ENCODE results near the gene EPHB1. TPM values are rescaled to one million over a fixed set of nuclear protein-coding genes. Genes with fewer than 3 reads are reported as not detected.

The EPHB1 gene
- total RNA-seq, 1 experiment from 2014 or later = 0.11 TPM

- BruUV-seq (replicated peaks) = no TSS peak
- Histone ChIP-seq H3K27me3 (replicated peaks; ENCODE audit: insufficient read depth, low read depth, low read length, poor library complexity) (no peaks in the 10 kb centered on the region), H3K9me3 (ENCODE audit: low read depth, low read length, poor library complexity, severe bottlenecking) (no peaks in the 10 kb centered on the region), H3K27ac (ENCODE audit: low read depth, low read length, poor library complexity, severe bottlenecking) (no peak overlapping the region), H3K36me3 (ENCODE audit: insufficient read depth, low read length, poor library complexity, severe bottlenecking) (no peaks in the 10 kb centered on the region), H3K4me3 (ENCODE audit: low read depth, low read length, poor library complexity, severe bottlenecking) (no peak overlapping the region), H3K4me1 (ENCODE audit: insufficient read depth, low read length, poor library complexity, severe bottlenecking) (no peaks in the 10 kb centered on the region)
- CTCF ChIA-PET = no interaction called here
- no peak for TF ChIP-seq EZH2 (IDR thresholded peaks at IDR 0.05; ENCODE audit: borderline replicate concordance, low read depth, low read length, poor library complexity, severe bottlenecking)
- TF ChIP-seq CTCF (conservative IDR thresholded peaks at IDR 0.05; ENCODE audit: low read depth, low read length) = no peak
- no peak for DNase-seq (ENCODE audit: low spot score)
- intact Hi-C loops (cut with micrococcal nuclease; ENCODE audit: unreplicated experiment) = no loop called here
- POLR2A ChIA-PET (ENCODE audit: low non-redundant PET) = no interaction called here
These were observed 280.1 kb downstream of the EPHB1 start for GRCh38 chr3:135075157-135075556.

- no TSS peak for BruUV-seq (replicated peaks)
- H3K4me1 ChIP-seq (ENCODE audit: insufficient read depth, low read length, poor library complexity, severe bottlenecking) = no peaks in the 10 kb centered on the region
These were observed 281.3 kb downstream of the EPHB1 start for GRCh38 chr3:135076341-135076740.

GRCh38 chr3:135077186-135077585 is 282.1 kb downstream of the EPHB1 start:
- H3K27me3 ChIP-seq (replicated peaks; ENCODE audit: insufficient read depth, low read depth, low read length, poor library complexity) = no peaks in the 10 kb centered on the region
- H3K27ac ChIP-seq (ENCODE audit: low read depth, low read length, poor library complexity, severe bottlenecking) = no peak overlapping the region
- DNase-seq (ENCODE audit: low spot score) = no peak
- H3K4me1 ChIP-seq (ENCODE audit: insufficient read depth, low read length, poor library complexity, severe bottlenecking) = no peaks in the 10 kb centered on the region
- no TSS peak for BruUV-seq (replicated peaks)
- intact Hi-C loops (cut with micrococcal nuclease; ENCODE audit: unreplicated experiment) = no loop called here
- H3K9me3 ChIP-seq (ENCODE audit: low read depth, low read length, poor library complexity, severe bottlenecking) = no peaks in the 10 kb centered on the region
- ChIA-PET POLR2A (ENCODE audit: low non-redundant PET) (no interaction called here), CTCF (no interaction called here)
- no peaks in the 10 kb centered on the region for H3K36me3 ChIP-seq (ENCODE audit: insufficient read depth, low read length, poor library complexity, severe bottlenecking)
- TF ChIP-seq EZH2 (IDR thresholded peaks at IDR 0.05; ENCODE audit: borderline replicate concordance, low read depth, low read length, poor library complexity, severe bottlenecking) (no peak), CTCF (conservative IDR thresholded peaks at IDR 0.05; ENCODE audit: low read depth, low read length) (no peak)
- no peak overlapping the region for H3K4me3 ChIP-seq (ENCODE audit: low read depth, low read length, poor library complexity, severe bottlenecking)

More at GRCh38 chr3:135076341-135076740, 281.3 kb downstream of the EPHB1 start:
- intact Hi-C loops (cut with micrococcal nuclease; ENCODE audit: unreplicated experiment) = no loop called here
- ChIA-PET CTCF (no interaction called here), POLR2A (ENCODE audit: low non-redundant PET) (no interaction called here)
- Histone ChIP-seq H3K4me3 (ENCODE audit: low read depth, low read length, poor library complexity, severe bottlenecking) (no peak overlapping the region), H3K9me3 (ENCODE audit: low read depth, low read length, poor library complexity, severe bottlenecking) (no peaks in the 10 kb centered on the region), H3K27me3 (replicated peaks; ENCODE audit: insufficient read depth, low read depth, low read length, poor library complexity) (no peaks in the 10 kb centered on the region), H3K36me3 (ENCODE audit: insufficient read depth, low read length, poor library complexity, severe bottlenecking) (no peaks in the 10 kb centered on the region), H3K27ac (ENCODE audit: low read depth, low read length, poor library complexity, severe bottlenecking) (no peak overlapping the region)
- no peak for DNase-seq (ENCODE audit: low spot score)
- TF ChIP-seq CTCF (conservative IDR thresholded peaks at IDR 0.05; ENCODE audit: low read depth, low read length) (no peak), EZH2 (IDR thresholded peaks at IDR 0.05; ENCODE audit: borderline replicate concordance, low read depth, low read length, poor library complexity, severe bottlenecking) (no peak)

Data from A673 (cell line).